Natural killer cell (primary cell): Measurements from ENCODE around the gene TIFAB. TPM values are rescaled to one million over a fixed set of nuclear protein-coding genes. Genes with fewer than 3 reads are reported as not detected.

Source experiments
- ATAC-seq, 3 donors: fragments of 150-1000 bp in 2 of 3; fragments of 200-7000 bp in 1 of 3; cut with Tn5 transposase; 1 replicate in 1 of 3; 2 replicates in 2 of 3; pipeline ENCODE4 v1.10.0; 2021; ENCODE audit warnings: mild to moderate bottlenecking in 2 of 3, moderate library complexity in 2 of 3
- DNase-seq, 2 donors: peaks; one replicate each; pipeline versions ENCODE4 v3.0.0 to v3.0.0-alpha.2; 2013 to 2021; ENCODE audit warnings: mixed read lengths in 1 of 2
- H3K27ac ChIP-seq: one replicate; pipeline ENCODE4 v1.5.1; 2013; ENCODE audit warnings: mild to moderate bottlenecking, low read length
- H3K27me3 ChIP-seq: one replicate; pipeline ENCODE4 v1.6.1; 2013; ENCODE audit warnings: low read length; ENCODE audit not compliant: control insufficient read depth, insufficient read depth
- H3K36me3 ChIP-seq: one replicate; pipeline ENCODE4 v1.6.1; 2013; ENCODE audit warnings: low read length; ENCODE audit not compliant: control insufficient read depth, insufficient read depth
- H3K4me1 ChIP-seq: one replicate; pipeline ENCODE4 v1.6.1; 2013; ENCODE audit warnings: low read length; ENCODE audit not compliant: control insufficient read depth, insufficient read depth
- H3K4me3 ChIP-seq: one replicate; pipeline ENCODE4 v1.5.1; 2013; ENCODE audit warnings: low read length
- H3K9me3 ChIP-seq: one replicate; pipeline ENCODE4 v1.6.1; 2013; ENCODE audit warnings: low read length; ENCODE audit not compliant: control insufficient read depth, insufficient read depth
- H3K27ac Mint-ChIP-seq, 2 donors: one replicate each; pipeline ENCODE4 v1.8.0; 2022; ENCODE audit warnings: mild to moderate bottlenecking in 2 of 2, mixed read lengths in 2 of 2, moderate library complexity in 1 of 2
- H3K27me3 Mint-ChIP-seq, 2 donors: one replicate each; pipeline ENCODE4 v1.8.0; 2022; ENCODE audit warnings: low read depth in 2 of 2, mixed read lengths in 2 of 2
- H3K36me3 Mint-ChIP-seq: one replicate; pipeline ENCODE4 v1.8.0; 2022; ENCODE audit warnings: mixed read lengths
- H3K4me1 Mint-ChIP-seq, 2 donors: one replicate each; pipeline ENCODE4 v1.8.0; 2022; ENCODE audit warnings: mixed read lengths in 2 of 2
- H3K4me3 Mint-ChIP-seq: one replicate; pipeline ENCODE4 v1.8.0; 2022; ENCODE audit warnings: mild to moderate bottlenecking, moderate library complexity, mixed read lengths
- H3K9me3 Mint-ChIP-seq, 2 donors: one replicate each; pipeline ENCODE4 v1.8.0; 2022; ENCODE audit warnings: mixed read lengths in 2 of 2
- CTCF ChIP-seq: fragments of 200-600 bp; IDR thresholded peaks from one replicate; pipeline ENCODE4 v1.8.0; 2022; ENCODE audit warnings: antibody characterized with exemption
- WGBS: methylation state at CpG from one replicate; pipeline ENCODE4 v1.1.7; 2013; ENCODE audit warnings: missing lambda C conversion rate; ENCODE audit not compliant: insufficient coverage; 5-methylcytosine and 5-hydroxymethylcytosine counted together
- intact Hi-C: fragments of 100-400 bp; cut with micrococcal nuclease; formaldehyde crosslinking; loops from one replicate; pipeline ENCODE4 v1.14.2; 2022
- total RNA-seq, 4 donors: library from RNA; stranded (reverse); fragments of 120-200 nt in 1 of 4; gene quantifications; one replicate each; pipeline versions ENCODE4 v1.2.3 to v1.2.4, GENCODE V29; 2013 to 2022

TIFAB gene
- total RNA-seq, 3 donors from 2014 or later (not counting 1 experiment from before 2014, with no cell fraction given): 0.05 to 0.21 TPM; not detected in 1

GRCh38 chr5:135489466-135490244 is 37.5 kb upstream of the TIFAB start:
- Mint-ChIP-seq H3K27me3 (peaks cover 58 to 66% of the 10 kb centered on the region in 2 donors), H3K9me3 (no peaks in the 10 kb centered on the region), H3K36me3 (no peaks in the 10 kb centered on the region), H3K27ac (no peak overlapping the region), H3K4me1 (peaks cover 0 to 5% of the 10 kb centered on the region in 2 donors), H3K4me3 (no peak overlapping the region)
- Histone ChIP-seq H3K36me3 (no peaks in the 10 kb centered on the region), H3K4me3 (no peak overlapping the region), H3K9me3 (no peaks in the 10 kb centered on the region), H3K27ac (no peak overlapping the region), H3K27me3 (peaks cover 27% of the 10 kb centered on the region), H3K4me1 (no peaks in the 10 kb centered on the region)
- DNase-seq (no peak), ATAC-seq (no peak)
- TF ChIP-seq CTCF: no peak
- intact Hi-C loops: no loop called here
- 4% methylated on average over 53 of the region's 53 CpGs for WGBS

DNA sequence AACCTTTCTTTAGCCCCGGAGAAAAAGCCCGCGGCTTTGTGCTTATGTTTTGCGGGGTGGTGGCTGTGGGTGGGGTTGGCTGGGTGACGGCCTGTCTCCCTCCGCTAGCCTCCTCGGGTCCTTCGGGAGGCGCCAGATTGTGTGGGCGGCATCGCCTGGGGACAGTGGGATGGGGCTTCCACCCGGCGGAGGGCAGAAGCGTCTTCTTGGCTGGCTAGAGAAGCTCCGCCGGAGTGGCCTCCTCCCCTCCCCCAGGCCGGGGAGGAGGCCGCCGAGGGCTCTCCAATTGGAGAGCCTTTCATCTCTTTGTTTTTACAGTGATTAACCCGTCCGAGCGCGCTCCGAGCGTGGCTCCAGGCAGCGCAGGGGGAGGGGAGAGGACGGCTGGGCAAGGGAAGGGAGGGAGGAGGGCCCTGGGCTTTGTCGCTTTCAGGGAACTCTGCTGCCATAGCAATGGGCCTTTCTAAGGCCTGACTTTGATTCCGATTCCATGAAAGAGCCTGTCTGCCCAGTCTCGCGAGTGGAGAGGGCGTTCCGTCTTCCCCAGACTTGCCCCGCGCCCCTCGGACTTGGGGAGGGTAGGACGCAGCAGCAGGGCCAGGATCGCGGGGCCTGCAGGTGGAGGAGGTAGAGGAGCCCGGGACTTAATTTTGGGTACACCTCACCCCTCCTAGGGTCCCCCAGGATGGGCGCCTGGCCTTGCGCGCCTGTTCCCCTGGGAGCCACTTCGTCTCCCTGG is 36.7 kb upstream of the TIFAB start:
- no peaks in the 10 kb centered on the region for H3K36me3 ChIP-seq
- Mint-ChIP-seq H3K27ac (no peak overlapping the region), H3K27me3 (peaks cover 52 to 59% of the 10 kb centered on the region in 2 donors), H3K4me1 (peaks cover 0 to 5% of the 10 kb centered on the region in 2 donors), H3K4me3 (no peak overlapping the region), H3K9me3 (no peaks in the 10 kb centered on the region), H3K36me3 (no peaks in the 10 kb centered on the region)
- no peak overlapping the region for H3K4me3 ChIP-seq
- 5% methylated on average over 44 of the region's 44 CpGs for WGBS
- H3K4me1 ChIP-seq: no peaks in the 10 kb centered on the region
- peaks cover 27% of the 10 kb centered on the region for H3K27me3 ChIP-seq
- no peak for TF ChIP-seq CTCF
- DNase-seq: no peak
- intact Hi-C loops: no loop called here
- no peak overlapping the region for H3K27ac ChIP-seq
- no peak for ATAC-seq
- no peaks in the 10 kb centered on the region for H3K9me3 ChIP-seq

GRCh38 chr5:135487839-135488514 is 35.8 kb upstream of the TIFAB start:
- Mint-ChIP-seq H3K4me1 (peaks cover 0 to 5% of the 10 kb centered on the region in 2 donors), H3K27ac (no peak overlapping the region), H3K36me3 (no peaks in the 10 kb centered on the region), H3K9me3 (no peaks in the 10 kb centered on the region), H3K4me3 (no peak overlapping the region), H3K27me3 (peaks cover 52 to 55% of the 10 kb centered on the region in 2 donors)
- H3K36me3 ChIP-seq: no peaks in the 10 kb centered on the region
- H3K9me3 ChIP-seq: no peaks in the 10 kb centered on the region
- intact Hi-C loops: no loop called here
- no peak for ATAC-seq
- WGBS: 26% methylated on average over 10 of the region's 11 CpGs
- TF ChIP-seq CTCF: no peak
- peaks cover 27% of the 10 kb centered on the region for H3K27me3 ChIP-seq
- H3K4me3 ChIP-seq: no peak overlapping the region
- DNase-seq: no peak
- no peaks in the 10 kb centered on the region for H3K4me1 ChIP-seq
- H3K27ac ChIP-seq: no peak overlapping the region
